Heart left ventricle (tissue), 16 donors: Measurements from ENCODE around the gene DNAH12. TPM values are rescaled to one million over a fixed set of nuclear protein-coding genes. Genes with fewer than 3 reads are reported as not detected.
A peak's percentile ranks its signal among the peaks of the same experiment; 100 is the strongest.

Source experiments
- ATAC-seq, 4 donors: fragments of 200-7000 bp; cut with Tn5 transposase; one replicate each; pipeline ENCODE4 v1.9.1; 2020 to 2022; ENCODE audit warnings: moderate library complexity in 4 of 4, mild to moderate bottlenecking in 3 of 4, moderate number of reproducible peaks in 1 of 4
- DNase-seq, 5 donors: peaks; one replicate each; pipeline ENCODE4 v3.0.0-alpha.2; 2020
- H3K27ac ChIP-seq, 12 donors: fragments of 200-600 bp; sonication (generic) in 4 of 12; one replicate each; pipeline versions ENCODE4 v1.5.0 to v1.8.0; 2016 to 2022; ENCODE audit warnings: mild to moderate bottlenecking in 2 of 12
- H3K27me3 ChIP-seq, 9 donors: fragments of 200-600 bp; sonication (generic) in 2 of 9; one replicate each; pipeline versions ENCODE4 v1.5.1 to v1.8.0; 2016 to 2022; ENCODE audit warnings: mild to moderate bottlenecking in 3 of 9
- H3K36me3 ChIP-seq, 9 donors: fragments of 200-600 bp; sonication (generic) in 2 of 9; one replicate each; pipeline versions ENCODE4 v1.5.0 to v1.8.0; 2018 to 2022; ENCODE audit warnings: mild to moderate bottlenecking in 2 of 9
- H3K4me1 ChIP-seq, 12 donors: fragments of 200-600 bp; sonication (generic) in 4 of 12; one replicate each; pipeline versions ENCODE4 v1.5.0 to v1.8.0; 2016 to 2022; ENCODE audit warnings: mild to moderate bottlenecking in 3 of 12
- H3K4me3 ChIP-seq, 12 donors: fragments of 200-600 bp; sonication (generic) in 4 of 12; one replicate each; pipeline versions ENCODE4 v1.5.0 to v1.8.0; 2017 to 2022; ENCODE audit warnings: mild to moderate bottlenecking in 9 of 12, moderate library complexity in 4 of 12
- H3K9me3 ChIP-seq, 12 donors: fragments of 200-600 bp; sonication (generic) in 4 of 12; one replicate each; pipeline versions ENCODE4 v1.5.0 to v1.8.0; 2016 to 2022; ENCODE audit warnings: mild to moderate bottlenecking in 1 of 12
- CTCF ChIP-seq, 12 donors: fragments of 200-600 bp; sonication (generic) in 4 of 12; IDR thresholded peaks; one replicate each; pipeline versions ENCODE4 v1.5.0 to v1.8.0; 2018 to 2022; ENCODE audit warnings: antibody characterized with exemption in 12 of 12, mild to moderate bottlenecking in 5 of 12
- POLR2A ChIP-seq, 2 donors: fragments of 450-650 bp; IDR thresholded peaks; one replicate each; pipeline ENCODE4 v1.6.1; 2017; ENCODE audit warnings: antibody characterized with exemption in 2 of 2, mild to moderate bottlenecking in 2 of 2, moderate library complexity in 2 of 2
- WGBS, 4 donors: extraction: QIAGEN DNeasy Blood & Tissue Kit in 2 of 4; methylation state at CpG; one replicate each; pipeline versions ENCODE4 v1.1.5 to v1.1.7; 2013 to 2018; 5-methylcytosine and 5-hydroxymethylcytosine counted together
- intact Hi-C, 10 donors: fragments of 100-400 bp; cut with DNase I; formaldehyde crosslinking; loops; one replicate each; pipeline versions ENCODE4 v1.11.1 to v1.14.2; 2022
- long read RNA-seq, 3 donors: library from polyadenylated mRNA; unstranded; transcript quantifications; one replicate each; pipeline ENCODE4 v2.0.0, GENCODE V29; 2020 to 2021
- polyA plus RNA-seq, 2 donors: library from polyadenylated mRNA; stranded (reverse); fragments of 200-250 nt; gene quantifications; one replicate each; pipeline ENCODE4 v1.2.3, GENCODE V29; 2013
- total RNA-seq, 9 donors: library from RNA; depleted of rRNA in 2 of 9; stranded (reverse); fragments of >200 nt in 2 of 9; fragmentation: NEBNext Ultra II Directional in 3 of 9; extraction: Animal tissue kit (Norgen Biotek cat#: 25700) in 3 of 9; gene quantifications; one replicate each; pipeline versions ENCODE4 v1.1.0 to v1.2.4, GENCODE V29; 2016 to 2023
- donor health status: ischemic (EF 13 %, LVEDD 7.1; RV severe dilation, severe dysfunction).
- donor health status: healthy with polysubstance abuse.
- donor health status: DM: no; HTN: yes; CAD: no.
- donor health status: DM: no; HTN: no; CAD: no.
- donor health status: ischemic (EF 25% LVEDD 6.9; RV normal size, moderate dysfunction).
- donor health status: ischemic (EF 25% LVEDD 5.7; RV mildly dilated, moderate dysfunction).
- donor health status: healthy.
- donor health status: DM: yes; HTN: yes; CAD: no.
- donor health status: ischemic (EF 35%, LVEDD 5.7; RV mildly dilated, moderate dysfunction).
- donor health status: nonischemic (EF 11% LVEDD 7.7; RV severe dilation, severe dysfunction).
- donor health status: DM: yes; HTN: yes; CAD: no.
- donor health status: PGD.
- donor health status: ischemic (EF 29% LVEDD 5.4; RV normal size, mild dysfunction).
- donor health status: nonischemic (EF 23%, LVEDD 6.1; RV moderate dilation, normal function).

Gene DNAH12, protein sequence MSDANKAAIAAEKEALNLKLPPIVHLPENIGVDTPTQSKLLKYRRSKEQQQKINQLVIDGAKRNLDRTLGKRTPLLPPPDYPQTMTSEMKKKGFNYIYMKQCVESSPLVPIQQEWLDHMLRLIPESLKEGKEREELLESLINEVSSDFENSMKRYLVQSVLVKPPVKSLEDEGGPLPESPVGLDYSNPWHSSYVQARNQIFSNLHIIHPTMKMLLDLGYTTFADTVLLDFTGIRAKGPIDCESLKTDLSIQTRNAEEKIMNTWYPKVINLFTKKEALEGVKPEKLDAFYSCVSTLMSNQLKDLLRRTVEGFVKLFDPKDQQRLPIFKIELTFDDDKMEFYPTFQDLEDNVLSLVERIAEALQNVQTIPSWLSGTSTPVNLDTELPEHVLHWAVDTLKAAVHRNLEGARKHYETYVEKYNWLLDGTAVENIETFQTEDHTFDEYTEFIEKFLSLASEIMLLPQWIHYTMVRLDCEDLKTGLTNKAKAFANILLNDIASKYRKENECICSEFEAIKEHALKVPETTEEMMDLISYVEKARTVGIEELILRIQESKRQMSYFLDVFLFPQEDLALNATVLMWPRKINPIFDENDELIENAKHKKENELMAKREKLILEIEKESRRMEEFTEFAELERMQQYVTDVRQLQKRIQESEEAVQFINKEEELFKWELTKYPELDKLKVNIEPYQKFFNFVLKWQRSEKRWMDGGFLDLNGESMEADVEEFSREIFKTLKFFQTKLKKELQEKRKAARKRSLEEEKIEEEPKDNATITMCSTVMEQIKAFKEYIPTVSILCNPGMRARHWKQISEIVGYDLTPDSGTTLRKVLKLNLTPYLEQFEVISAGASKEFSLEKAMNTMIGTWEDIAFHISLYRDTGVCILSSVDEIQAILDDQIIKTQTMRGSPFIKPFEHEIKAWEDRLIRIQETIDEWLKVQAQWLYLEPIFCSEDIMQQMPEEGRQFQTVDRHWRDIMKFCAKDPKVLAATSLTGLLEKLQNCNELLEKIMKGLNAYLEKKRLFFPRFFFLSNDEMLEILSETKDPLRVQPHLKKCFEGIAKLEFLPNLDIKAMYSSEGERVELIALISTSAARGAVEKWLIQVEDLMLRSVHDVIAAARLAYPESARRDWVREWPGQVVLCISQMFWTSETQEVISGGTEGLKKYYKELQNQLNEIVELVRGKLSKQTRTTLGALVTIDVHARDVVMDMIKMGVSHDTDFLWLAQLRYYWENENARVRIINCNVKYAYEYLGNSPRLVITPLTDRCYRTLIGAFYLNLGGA (N-terminal part only)
- total RNA-seq (under 1 TPM in 3 of 9 donors, not detected in 6; 0.20 to 0.42 (median 0.32) TPM), polyA plus RNA-seq (under 1 TPM in 1 of 2 donors, not detected in 1; 0.04 TPM)
- long read RNA-seq, donor 1, partial matches to known transcripts, result 0 of 1 reads
- long read RNA-seq, donor 1, other reads (novel, unspliced or antisense), result 1 of 1 reads
- long read RNA-seq, donor 2, partial matches to known transcripts, result 0 of 1 reads
- long read RNA-seq, donor 2, other reads (novel, unspliced or antisense), result 1 of 1 reads
- long read RNA-seq, donor 3, result 0 reads

GRCh38 chr3:57544181-57545125, at the start of gene DNAH12:
Gene DNAH12, minus strand, starts transcription at chr3:57544344. Its CDS starts 1,474 bp downstream, at chr3:57542870.
- H3K4me1 ChIP-seq, result peaks cover 0 to 21% (median 10%) of the 10 kb centered on the region in 12 donors
- no peaks in the 10 kb centered on the region for H3K36me3 ChIP-seq
- intact Hi-C loops, result no loop called here
- H3K27me3 ChIP-seq, result no peaks in the 10 kb centered on the region
- peak within 1 kb of the TSS in 8 of 12 donors; percentile 18 to 51 (median 31) for H3K4me3 ChIP-seq
- H3K9me3 ChIP-seq, result no peaks in the 10 kb centered on the region
- TF ChIP-seq POLR2A (IDR thresholded peaks at IDR 0.05) (no peak), CTCF (IDR thresholded peaks at IDR 0.05) (no peak)
- peak within 1 kb of the TSS in 1 of 12 donors; percentile 75 for H3K27ac ChIP-seq
- DNase-seq (no peak), ATAC-seq (peak in 2 of 4 donors; percentile 18 to 19)
- 10 to 11% (median 10%) methylated on average over 20 of the region's 20 CpGs for WGBS, 4 donors

DNA sequence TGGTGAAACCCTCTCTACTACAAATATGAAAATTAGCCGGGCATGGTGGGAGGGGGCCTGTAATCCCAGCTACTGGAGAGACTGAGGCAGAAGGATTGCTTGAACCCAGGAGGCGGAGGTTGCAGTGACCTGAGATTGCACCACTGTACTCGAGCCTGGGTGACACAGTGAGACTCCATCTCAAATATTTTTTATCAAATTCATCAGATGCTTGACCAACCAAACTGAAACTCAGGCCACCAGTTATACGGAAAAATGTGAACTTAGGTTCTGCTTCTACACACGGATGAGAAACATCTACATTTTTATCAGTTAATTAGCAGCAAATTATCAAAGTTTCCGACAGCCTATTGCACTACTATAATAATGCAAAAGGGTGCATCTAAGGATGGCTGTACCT, 48.2 kb upstream of the DNAH12 start:
- Histone ChIP-seq H3K27ac (no peak overlapping the region), H3K4me3 (no peak overlapping the region), H3K4me1 (peaks cover 7 to 60% (median 43%) of the 10 kb centered on the region in 12 donors), H3K9me3 (no peaks in the 10 kb centered on the region), H3K36me3 (peaks cover 0 to 18% (median 0%) of the 10 kb centered on the region in 9 donors), H3K27me3 (no peaks in the 10 kb centered on the region)
- no peak for DNase-seq
- intact Hi-C loops, result no loop called here
- TF ChIP-seq POLR2A (IDR thresholded peaks at IDR 0.05) (no peak), CTCF (IDR thresholded peaks at IDR 0.05) (no peak)
- 57 to 64% (median 61%) methylated on average over 6 of the region's 6 CpGs for WGBS, 4 donors
- no peak for ATAC-seq

GRCh38 chr3:57587905-57588304, 43.8 kb upstream of the DNAH12 start:
- Histone ChIP-seq H3K27me3 (no peaks in the 10 kb centered on the region), H3K4me1 (peaks cover 0 to 65% (median 29%) of the 10 kb centered on the region in 12 donors), H3K27ac (no peak overlapping the region), H3K4me3 (no peak overlapping the region), H3K9me3 (no peaks in the 10 kb centered on the region), H3K36me3 (peaks cover 0 to 37% (median 19%) of the 10 kb centered on the region in 9 donors)
- intact Hi-C loops, result no loop called here
- TF ChIP-seq CTCF (IDR thresholded peaks at IDR 0.05) (no peak), POLR2A (IDR thresholded peaks at IDR 0.05) (no peak)
- no peak for DNase-seq
- 69 to 77% (median 75%) methylated on average over 2 of the region's 2 CpGs for WGBS, 4 donors
- ATAC-seq, result no peak
